Measurements from ENCODE around the gene KIF1A. TPM values are rescaled to one million over a fixed set of nuclear protein-coding genes. Genes with fewer than 3 reads are reported as not detected.

KIF1A gene
- total and polyA plus RNA-seq, 2 of the 8 experiments (the other 6 are each of a cell fraction or from before 2014, with no cell fraction given): 61.3 to 281 TPM

- Histone ChIP-seq H3K79me2 (ENCODE audit: control insufficient read depth in 1 of 2, insufficient read depth in 2 of 2, low read length in 2 of 2) (no peaks in the 10 kb centered on the region), H3K4ac (replicated peaks; ENCODE audit: insufficient read length, low read depth, low read length) (no peak overlapping the region), H3K9me3 (ENCODE audit: insufficient read depth in 2 of 2, low read depth in 1 of 2, low read length in 1 of 2) (no peaks in the 10 kb centered on the region), H3K79me1 (ENCODE audit: low read depth, low read length) (no peaks in the 10 kb centered on the region; the same call in none of the 2 replicates), H4K20me1 (replicated peaks in 1 of 2; ENCODE audit: control insufficient read depth in 1 of 2, insufficient read depth in 2 of 2, low read length in 2 of 2) (peaks cover 12 to 19% of the 10 kb centered on the region in 2 experiments), H3K4me3 (ENCODE audit: extremely low read depth in 1 of 4, insufficient read depth in 2 of 4, low read depth in 3 of 4, low read length in 4 of 4) (no peak overlapping the region), H4K8ac (ENCODE audit: extremely low read depth, insufficient read depth, low read length) (no peak overlapping the region), H3K27me3 (replicated peaks in 1 of 4; ENCODE audit: control insufficient read depth in 3 of 4, extremely low read depth in 1 of 4, insufficient read depth in 3 of 4, low read length in 3 of 4) (no peaks in the 10 kb centered on the region), H2BK20ac (ENCODE audit: low read length) (no peak overlapping the region), H3K27ac (ENCODE audit: low read depth, low read length) (no peak overlapping the region), H2AFZ (ENCODE audit: low read length) (no peak overlapping the region), H2BK5ac (ENCODE audit: low read depth, low read length) (no peak overlapping the region), H2BK120ac (replicated peaks; ENCODE audit: low read depth, low read length) (no peak overlapping the region), H3K56ac (replicated peaks; ENCODE audit: insufficient read length, low read depth, low read length) (no peak overlapping the region), H2AK5ac (ENCODE audit: low read depth, low read length) (no peak overlapping the region), H3K4me1 (replicated peaks in 1 of 4; ENCODE audit: control insufficient read depth in 3 of 4, insufficient read depth in 4 of 4, low read length in 3 of 4) (no peaks in the 10 kb centered on the region), H3K18ac (ENCODE audit: extremely low read depth, low read length) (no peak overlapping the region), H2BK15ac (ENCODE audit: low read length) (no peak overlapping the region), H3K4me2 (ENCODE audit: insufficient read depth in 1 of 2, low read depth in 2 of 2, low read length in 2 of 2) (no peak overlapping the region), H3K36me3 (ENCODE audit: control insufficient read depth in 2 of 4, insufficient read depth in 4 of 4, low read length in 3 of 4) (peaks cover 31 to 95% (median 71%) of the 10 kb centered on the region in 4 experiments), H2BK12ac (ENCODE audit: low read depth, low read length) (no peak overlapping the region), H3K23me2 (ENCODE audit: low read depth, low read length) (no peaks in the 10 kb centered on the region), H3K9ac (replicated peaks in 1 of 4; ENCODE audit: extremely low read depth in 1 of 4, low read depth in 3 of 4, low read length in 3 of 4) (no peak overlapping the region), H3K23ac (ENCODE audit: insufficient read length) (no peak overlapping the region), H4K5ac (ENCODE audit: insufficient read length, low read depth, low read length) (no peak overlapping the region), H3K14ac (ENCODE audit: insufficient read length) (no peak overlapping the region), H4K91ac (replicated peaks; ENCODE audit: insufficient read length, low read length) (no peak overlapping the region)
- TF ChIP-seq RNF2 (IDR thresholded peaks at IDR 0.05; ENCODE audit: borderline replicate concordance, low read depth, low read length, missing control alignments, poor library complexity, severe bottlenecking) (no peak), NANOG (IDR thresholded peaks at IDR 0.05; ENCODE audit: insufficient read depth, low read depth, low read length, poor library complexity, severe bottlenecking) (no peak), GTF2F1 (IDR thresholded peaks at IDR 0.05; ENCODE audit: borderline replicate concordance, low read depth, low read length) (no peak), SIRT6 (IDR thresholded peaks at IDR 0.05; ENCODE audit: low read length) (no peak), SIN3A (conservative IDR thresholded peaks at IDR 0.05 in 1 of 2, IDR thresholded peaks at IDR 0.05 in 1 of 2; ENCODE audit: low read depth in 1 of 2, low read length in 2 of 2) (no peak), CREB1 (IDR thresholded peaks at IDR 0.05) (no peak), RFX5 (IDR thresholded peaks at IDR 0.05; ENCODE audit: borderline replicate concordance, low read depth, low read length) (no peak), SIX5 (IDR thresholded peaks at IDR 0.05; ENCODE audit: low read depth, low read length) (no peak)
- DNase-seq (ENCODE audit: low read depth in 1 of 2, low spot score in 2 of 2) (no peak), FAIRE-seq (no peak)
- ChIA-PET CTCF (ENCODE audit: partially characterized antibody) (interaction anchor here (0.8 kb wide), 1 partner anchor 41 kb away, joined by 3 read pairs; no protein-coding TSS in a partner anchor), POLR2A (ENCODE audit: partially characterized antibody) (interaction anchor here (0.8 kb wide), 1 partner anchor 35 kb away, joined by 3 read pairs; no protein-coding TSS in a partner anchor)
- WGBS, 2 experiments (ENCODE audit: extremely low coverage in 1 of 2, insufficient coverage in 1 of 2, insufficient read length in 1 of 2, insufficient replicate concordance in 2 of 2, low coverage in 1 of 2, low lambda C conversion rate in 2 of 2, missing lambda C conversion rate in 1 of 2): 91% methylated on average over 16 of the region's 16 CpGs; no CpG with 5 or more reads in 1 of the 2 experiments
These were observed 80.2 kb downstream of the KIF1A start for GRCh38 chr2:240739797-240740196.
